ENCODE measurements around the gene INSR.
"Not testable (repeated sequence)": the region's sequence is repeated elsewhere in the genome, so short reads cannot be mapped to it uniquely, and the experiment has no call there.

The INSR gene

GRCh38 chr19:7188698-7189629 is 105.2 kb downstream of the INSR start:
- DNase-seq: no peak

- DNase-seq: no peak
Observed at GRCh38 chr19:7187605-7188339, 106.4 kb downstream of the INSR start.

GRCh38 chr19:7182489-7182888 is 111.7 kb downstream of the INSR start:
- no peak for DNase-seq

- DNase-seq: no peak
Observed at GRCh38 chr19:7179917-7180306, 114.3 kb downstream of the INSR start.

GRCh38 chr19:7177926-7178325 is 116.3 kb downstream of the INSR start:
- no peak for DNase-seq

GRCh38 chr19:7176792-7177191 is 117.4 kb downstream of the INSR start:
- no peak for DNase-seq

- no peak for DNase-seq
Observed at GRCh38 chr19:7172794-7173193, 121.4 kb downstream of the INSR start.

GRCh38 chr19:7170983-7171382 is 123.2 kb downstream of the INSR start:
- no peak for DNase-seq

- no peak for DNase-seq
Observed at GRCh38 chr19:7168941-7169340, 125.3 kb downstream of the INSR start.

GRCh38 chr19:7161292-7161691 is 132.9 kb downstream of the INSR start:
- no peak for DNase-seq

- no peak for DNase-seq
Observed at GRCh38 chr19:7159105-7159933, 134.9 kb downstream of the INSR start.

- DNase-seq: no peak
Observed at GRCh38 chr19:7153022-7153421, 141.2 kb downstream of the INSR start.

- DNase-seq: no peak
Observed at GRCh38 chr19:7152568-7152967, 141.6 kb downstream of the INSR start.

GRCh38 chr19:7149956-7150705 is 144.1 kb downstream of the INSR start:
- DNase-seq: no peak

- not testable (repeated sequence) for DNase-seq
Observed at GRCh38 chr19:7147119-7147675, 147.0 kb downstream of the INSR start.

GRCh38 chr19:7146086-7146485 is 148.1 kb downstream of the INSR start:
- DNase-seq: not testable (repeated sequence)

GRCh38 chr19:7145494-7145893 is 148.7 kb downstream of the INSR start:
- DNase-seq: no peak

- no peak for DNase-seq
Observed at GRCh38 chr19:7142771-7143170, 151.4 kb downstream of the INSR start.

- no peak for DNase-seq
Observed at GRCh38 chr19:7140137-7140536, 154.1 kb downstream of the INSR start.

GRCh38 chr19:7139095-7139494 is 155.1 kb downstream of the INSR start:
- DNase-seq: no peak

- DNase-seq: no peak
Observed at GRCh38 chr19:7138402-7138801, 155.8 kb downstream of the INSR start.

- DNase-seq: no peak
Observed at GRCh38 chr19:7137120-7137519, 157.1 kb downstream of the INSR start.
